Activated naive CD8-positive, alpha-beta T cell (primary cell): ENCODE measurements around the gene EID1.

Experiments
- H3K27ac Mint-ChIP-seq: one replicate; pipeline ENCODE4 v1.8.0; 2021; ENCODE audit warnings: mixed read lengths
- H3K27me3 Mint-ChIP-seq: one replicate; pipeline ENCODE4 v1.8.0; 2021; ENCODE audit warnings: mixed read lengths
- H3K36me3 Mint-ChIP-seq: one replicate; pipeline ENCODE4 v1.8.0; 2021; ENCODE audit warnings: mixed read lengths
- H3K4me1 Mint-ChIP-seq: one replicate; pipeline ENCODE4 v1.8.0; 2021; ENCODE audit warnings: low read depth, mixed read lengths
- H3K4me3 Mint-ChIP-seq: one replicate; pipeline ENCODE4 v1.8.0; 2021; ENCODE audit warnings: mild to moderate bottlenecking, mixed read lengths
- H3K9me3 Mint-ChIP-seq: one replicate; pipeline ENCODE4 v1.8.0; 2021; ENCODE audit warnings: low read depth, mixed read lengths

EID1 gene

DNA sequence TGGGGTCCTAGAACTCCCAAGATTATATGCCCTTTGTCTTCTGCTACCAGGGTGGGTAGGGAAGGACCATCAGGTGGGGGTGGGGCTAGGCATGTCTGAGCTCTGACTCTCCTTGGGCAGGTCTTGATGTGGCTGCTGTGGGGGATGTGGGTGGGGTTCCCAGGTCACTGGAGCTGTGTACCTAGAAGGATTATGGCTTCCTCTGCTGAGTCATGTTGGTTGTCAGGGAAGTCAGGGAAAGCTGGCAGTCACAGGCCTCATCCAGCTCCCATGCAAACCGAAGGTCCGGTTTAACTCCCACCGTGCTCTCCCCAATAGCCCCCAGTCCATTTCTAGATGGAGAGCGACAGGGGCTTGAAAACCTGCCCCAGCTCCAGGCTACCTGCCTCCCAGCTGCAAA lies 35.2 kb downstream of the EID1 start:
- no peaks in the 10 kb centered on the region for H3K9me3 Mint-ChIP-seq
- no peaks in the 10 kb centered on the region for H3K4me1 Mint-ChIP-seq
- peaks cover 14% of the 10 kb centered on the region for H3K27me3 Mint-ChIP-seq
- no peak overlapping the region for H3K27ac Mint-ChIP-seq
- no peak overlapping the region for H3K4me3 Mint-ChIP-seq
- H3K36me3 Mint-ChIP-seq: peaks cover 4% of the 10 kb centered on the region

DNA sequence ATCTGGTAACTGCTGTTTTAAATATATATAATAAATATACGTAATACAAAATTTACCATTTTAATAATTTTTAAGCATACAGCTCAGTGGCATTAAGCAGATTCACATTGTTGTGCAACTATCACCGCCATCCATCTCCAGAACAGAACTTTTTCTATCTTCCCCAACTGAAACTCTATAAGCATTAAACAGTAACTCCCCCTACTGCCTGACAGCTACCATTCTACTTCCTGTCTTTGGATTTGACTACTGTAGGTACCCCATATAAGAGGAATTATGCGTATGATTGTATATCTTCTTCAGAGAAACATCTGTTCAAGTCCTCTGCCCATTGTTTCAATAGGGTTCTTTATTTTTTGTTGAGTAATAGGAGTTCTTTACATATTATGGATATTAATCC lies 36.8 kb downstream of the EID1 start:
- H3K36me3 Mint-ChIP-seq: peaks cover 7% of the 10 kb centered on the region
- H3K27me3 Mint-ChIP-seq: peaks cover 17% of the 10 kb centered on the region
- no peak overlapping the region for H3K4me3 Mint-ChIP-seq
- no peak overlapping the region for H3K27ac Mint-ChIP-seq
- H3K4me1 Mint-ChIP-seq: no peaks in the 10 kb centered on the region
- H3K9me3 Mint-ChIP-seq: no peaks in the 10 kb centered on the region

- no peak overlapping the region for H3K4me3 Mint-ChIP-seq
These were observed 37.9 kb downstream of the EID1 start for GRCh38 chr15:48915861-48916260.

GRCh38 chr15:48916721-48917120 lies 38.8 kb downstream of the EID1 start:
- H3K4me1 Mint-ChIP-seq: no peaks in the 10 kb centered on the region
- H3K27ac Mint-ChIP-seq: no peak overlapping the region
- H3K9me3 Mint-ChIP-seq: no peaks in the 10 kb centered on the region
- H3K36me3 Mint-ChIP-seq: peaks cover 5% of the 10 kb centered on the region
- no peak overlapping the region for H3K4me3 Mint-ChIP-seq
- H3K27me3 Mint-ChIP-seq: peaks cover 22% of the 10 kb centered on the region

More at GRCh38 chr15:48915861-48916260, 37.9 kb downstream of the EID1 start:
- H3K9me3 Mint-ChIP-seq: no peaks in the 10 kb centered on the region
- peaks cover 7% of the 10 kb centered on the region for H3K36me3 Mint-ChIP-seq
- no peak overlapping the region for H3K27ac Mint-ChIP-seq
- H3K27me3 Mint-ChIP-seq: peaks cover 20% of the 10 kb centered on the region
- no peaks in the 10 kb centered on the region for H3K4me1 Mint-ChIP-seq

- H3K27me3 Mint-ChIP-seq: peaks cover 9% of the 10 kb centered on the region
- peaks cover 16% of the 10 kb centered on the region for H3K4me1 Mint-ChIP-seq
- peaks cover 3% of the 10 kb centered on the region for H3K36me3 Mint-ChIP-seq
- H3K4me3 Mint-ChIP-seq: no peak overlapping the region
- no peak overlapping the region for H3K27ac Mint-ChIP-seq
- H3K9me3 Mint-ChIP-seq: no peaks in the 10 kb centered on the region
These were observed 44.1 kb downstream of the EID1 start for GRCh38 chr15:48922046-48922445.

- Mint-ChIP-seq H3K27ac (no peak overlapping the region), H3K9me3 (no peaks in the 10 kb centered on the region), H3K27me3 (peaks cover 5% of the 10 kb centered on the region), H3K4me3 (no peak overlapping the region), H3K4me1 (peaks cover 28% of the 10 kb centered on the region), H3K36me3 (no peaks in the 10 kb centered on the region)
These were observed 46.8 kb downstream of the EID1 start for GRCh38 chr15:48924528-48925393.

- peak overlapping the region; percentile 64 for H3K27ac Mint-ChIP-seq
- H3K4me1 Mint-ChIP-seq: peaks cover 30% of the 10 kb centered on the region
- H3K36me3 Mint-ChIP-seq: no peaks in the 10 kb centered on the region
- H3K4me3 Mint-ChIP-seq: peak overlapping the region; percentile 11
- H3K27me3 Mint-ChIP-seq: peaks cover 3% of the 10 kb centered on the region
- no peaks in the 10 kb centered on the region for H3K9me3 Mint-ChIP-seq
These were observed 47.8 kb downstream of the EID1 start for GRCh38 chr15:48925714-48926223.

DNA sequence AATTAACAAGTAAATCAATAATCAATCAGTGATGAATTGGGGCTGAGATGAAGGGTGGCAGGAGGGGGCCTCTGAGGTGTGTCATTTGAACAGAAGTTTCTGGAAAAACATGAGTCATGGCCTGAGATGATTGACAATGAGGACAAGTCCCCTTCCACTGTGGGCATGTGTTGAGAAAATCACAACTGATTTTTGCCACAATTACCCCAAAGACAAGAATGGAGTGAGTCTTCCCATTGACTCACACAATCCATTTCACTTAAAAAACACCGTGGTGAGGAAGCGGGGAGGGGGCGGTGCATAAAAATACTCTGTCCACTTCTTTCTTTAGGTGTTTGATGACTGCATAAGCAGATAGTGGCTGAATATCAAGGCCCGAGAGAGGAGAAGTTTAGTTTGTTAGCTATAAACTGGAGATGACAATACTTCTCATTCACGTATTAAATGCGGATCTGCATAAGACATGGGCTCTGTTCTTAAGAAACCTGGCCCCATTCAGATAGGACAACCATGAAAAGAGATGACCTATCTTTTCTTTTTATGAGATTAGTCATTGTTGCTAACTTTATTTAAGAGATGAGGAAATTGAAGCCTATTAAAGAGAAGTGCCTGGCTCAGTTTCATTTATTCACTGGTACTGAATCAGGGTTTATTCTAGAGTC lies 51.1 kb downstream of the EID1 start:
- H3K27me3 Mint-ChIP-seq: no peaks in the 10 kb centered on the region
- no peaks in the 10 kb centered on the region for H3K36me3 Mint-ChIP-seq
- no peaks in the 10 kb centered on the region for H3K9me3 Mint-ChIP-seq
- peak overlapping the region; percentile 75 for H3K27ac Mint-ChIP-seq
- peak overlapping the region; percentile 6 for H3K4me3 Mint-ChIP-seq
- H3K4me1 Mint-ChIP-seq: peaks cover 33% of the 10 kb centered on the region

GRCh38 chr15:48929661-48930060 lies 51.7 kb downstream of the EID1 start:
- Mint-ChIP-seq H3K36me3 (no peaks in the 10 kb centered on the region), H3K9me3 (no peaks in the 10 kb centered on the region), H3K27ac (peak overlapping the region; percentile 75), H3K4me1 (peaks cover 33% of the 10 kb centered on the region), H3K4me3 (no peak overlapping the region), H3K27me3 (no peaks in the 10 kb centered on the region)
